Hippocampal formation (tissue), 2 donors: ENCODE data around the gene DZIP3.
"Not testable (repeated sequence)": the region's sequence is repeated elsewhere in the genome, so short reads cannot be mapped to it uniquely, and the experiment has no call there.

Source experiments
- DNase-seq, 2 donors: peaks; one replicate each; lab custom pipeline; 2025; lab: John Stamatoyannopoulos, UW

Gene DZIP3

GRCh38 chr3:108677811-108678210 lies 88.3 kb downstream of the DZIP3 start:
- no peak for DNase-seq

GRCh38 chr3:108692286-108692685 lies 102.8 kb downstream of the DZIP3 start:
- DNase-seq = not testable (repeated sequence)

GRCh38 chr3:108698461-108698860 lies 108.9 kb downstream of the DZIP3 start:
- no peak for DNase-seq

GRCh38 chr3:108705045-108705444 lies 115.5 kb downstream of the DZIP3 start:
- no peak for DNase-seq

- DNase-seq = no peak
Observed at GRCh38 chr3:108713009-108713516, 123.5 kb downstream of the DZIP3 start.

GRCh38 chr3:108713816-108714215 lies 124.3 kb downstream of the DZIP3 start:
- DNase-seq = no peak

GRCh38 chr3:108718454-108718853 lies 128.9 kb downstream of the DZIP3 start:
- DNase-seq = no peak

- DNase-seq = no peak
Observed at GRCh38 chr3:108719178-108719806, 129.8 kb downstream of the DZIP3 start.

GRCh38 chr3:108722724-108723123 lies 133.2 kb downstream of the DZIP3 start:
- DNase-seq = no peak

- no peak for DNase-seq
Observed at GRCh38 chr3:108724101-108724500, 134.6 kb downstream of the DZIP3 start.

GRCh38 chr3:108728105-108728504 lies 138.6 kb downstream of the DZIP3 start:
- DNase-seq = no peak

- no peak for DNase-seq
Observed at GRCh38 chr3:108728934-108729333, 139.4 kb downstream of the DZIP3 start.

GRCh38 chr3:108736821-108737220 lies 147.3 kb downstream of the DZIP3 start:
- no peak for DNase-seq

- no peak for DNase-seq
Observed at GRCh38 chr3:108742929-108743328, 153.4 kb downstream of the DZIP3 start.
